Measurements from ENCODE around the gene CFAP300.

Gene CFAP300

DNA sequence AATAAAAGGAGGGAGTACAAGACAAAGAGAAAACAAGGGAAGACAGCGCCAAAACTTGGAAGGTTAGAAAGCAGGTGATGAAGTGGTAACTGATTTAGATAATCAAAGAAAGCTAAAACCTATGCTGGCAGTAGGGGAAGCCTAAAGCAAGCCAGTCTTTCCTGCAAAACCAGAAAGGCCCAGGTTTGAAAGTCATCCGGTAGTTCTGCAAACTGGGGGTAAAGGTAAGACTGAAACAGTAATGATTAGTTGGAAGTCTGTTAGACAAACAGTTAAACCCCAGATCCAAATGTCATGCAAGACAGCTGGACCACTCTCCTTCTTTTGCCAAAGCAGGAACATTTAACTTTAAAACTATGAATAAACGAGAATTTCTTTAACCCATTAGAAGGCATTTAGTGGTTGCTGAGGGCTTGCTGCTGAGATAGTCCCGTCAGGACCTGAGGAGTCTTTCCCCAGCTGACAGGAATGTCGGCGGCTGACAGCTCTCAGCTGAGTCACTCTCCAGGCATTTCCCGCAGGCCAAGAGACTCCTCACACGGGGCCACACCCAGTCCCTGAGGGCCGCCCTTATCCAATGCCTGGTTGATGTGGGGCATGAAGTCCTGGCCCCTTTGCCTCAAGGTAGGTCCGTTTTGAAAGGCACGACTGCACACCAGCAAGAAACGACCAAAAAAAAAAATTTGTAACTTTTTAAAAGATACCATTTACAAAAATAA, 36.3 kb upstream of the CFAP300 start:
- TF ChIP-seq, protein P1, sequence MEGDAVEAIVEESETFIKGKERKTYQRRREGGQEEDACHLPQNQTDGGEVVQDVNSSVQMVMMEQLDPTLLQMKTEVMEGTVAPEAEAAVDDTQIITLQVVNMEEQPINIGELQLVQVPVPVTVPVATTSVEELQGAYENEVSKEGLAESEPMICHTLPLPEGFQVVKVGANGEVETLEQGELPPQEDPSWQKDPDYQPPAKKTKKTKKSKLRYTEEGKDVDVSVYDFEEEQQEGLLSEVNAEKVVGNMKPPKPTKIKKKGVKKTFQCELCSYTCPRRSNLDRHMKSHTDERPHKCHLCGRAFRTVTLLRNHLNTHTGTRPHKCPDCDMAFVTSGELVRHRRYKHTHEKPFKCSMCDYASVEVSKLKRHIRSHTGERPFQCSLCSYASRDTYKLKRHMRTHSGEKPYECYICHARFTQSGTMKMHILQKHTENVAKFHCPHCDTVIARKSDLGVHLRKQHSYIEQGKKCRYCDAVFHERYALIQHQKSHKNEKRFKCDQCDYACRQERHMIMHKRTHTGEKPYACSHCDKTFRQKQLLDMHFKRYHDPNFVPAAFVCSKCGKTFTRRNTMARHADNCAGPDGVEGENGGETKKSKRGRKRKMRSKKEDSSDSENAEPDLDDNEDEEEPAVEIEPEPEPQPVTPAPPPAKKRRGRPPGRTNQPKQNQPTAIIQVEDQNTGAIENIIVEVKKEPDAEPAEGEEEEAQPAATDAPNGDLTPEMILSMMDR (IDR thresholded peaks at IDR 0.05; ENCODE audit: low read depth, low read length), result no peak

DNA sequence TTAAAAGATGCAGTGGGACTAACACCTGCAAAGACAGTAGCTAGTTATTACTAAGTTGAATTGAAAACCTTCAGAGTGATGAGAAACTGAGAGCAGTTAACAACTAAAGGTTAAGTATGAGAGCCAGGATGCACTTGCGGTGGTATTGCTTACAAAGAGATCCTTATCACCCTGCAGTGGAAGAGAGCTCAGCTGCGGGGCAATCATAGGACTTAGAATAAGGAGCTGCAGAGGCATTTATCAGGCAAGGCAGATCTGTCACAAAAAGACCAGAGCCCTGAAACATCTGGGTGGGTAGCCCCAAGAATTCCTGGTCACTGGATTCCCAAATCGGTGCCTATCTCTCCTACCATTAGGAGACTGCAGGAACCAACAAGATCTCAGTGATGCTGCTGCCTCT, 34.3 kb upstream of the CFAP300 start:
- in situ Hi-C loops (cut with HindIII; ENCODE audit: low sequenced_read_pairs), result no loop called here
- no peak for DNase-seq (ENCODE audit: low read depth, low spot score)
- no peak overlapping the region for H3K4me3 ChIP-seq (ENCODE audit: low read depth, low read length)
- TF ChIP-seq, protein P1 (IDR thresholded peaks at IDR 0.05; ENCODE audit: low read depth, low read length), result no peak

More for the DNA sequence above, 36.3 kb upstream of the CFAP300 start:
- in situ Hi-C loops (cut with HindIII; ENCODE audit: low sequenced_read_pairs), result no loop called here
- DNase-seq (ENCODE audit: low read depth, low spot score), result peak; percentile 82
- H3K4me3 ChIP-seq (ENCODE audit: low read depth, low read length), result no peak overlapping the region

DNA sequence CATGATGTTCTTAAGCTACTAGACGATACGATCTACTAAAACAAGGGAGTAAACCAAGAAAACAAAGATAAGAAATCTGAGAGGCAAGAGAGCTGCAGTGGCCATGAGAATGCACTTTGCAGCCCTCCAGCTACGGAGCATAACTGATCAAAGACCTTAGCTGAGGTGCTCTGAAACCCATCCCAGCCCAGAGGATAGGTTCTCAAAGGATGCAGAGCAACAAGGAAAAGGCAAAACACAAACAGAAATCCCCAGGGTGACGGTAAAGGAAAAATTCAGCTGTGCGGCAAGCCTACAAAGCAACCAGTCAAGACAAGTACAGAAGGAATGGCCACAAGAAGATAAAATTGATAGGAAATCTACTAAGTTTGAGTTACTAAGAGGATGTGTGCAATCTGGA, 32.5 kb upstream of the CFAP300 start:
- DNase-seq (ENCODE audit: low read depth, low spot score), result no peak
- TF ChIP-seq, protein P1 (IDR thresholded peaks at IDR 0.05; ENCODE audit: low read depth, low read length), result no peak
- in situ Hi-C loops (cut with HindIII; ENCODE audit: low sequenced_read_pairs), result no loop called here
- no peak overlapping the region for H3K4me3 ChIP-seq (ENCODE audit: low read depth, low read length)

DNA sequence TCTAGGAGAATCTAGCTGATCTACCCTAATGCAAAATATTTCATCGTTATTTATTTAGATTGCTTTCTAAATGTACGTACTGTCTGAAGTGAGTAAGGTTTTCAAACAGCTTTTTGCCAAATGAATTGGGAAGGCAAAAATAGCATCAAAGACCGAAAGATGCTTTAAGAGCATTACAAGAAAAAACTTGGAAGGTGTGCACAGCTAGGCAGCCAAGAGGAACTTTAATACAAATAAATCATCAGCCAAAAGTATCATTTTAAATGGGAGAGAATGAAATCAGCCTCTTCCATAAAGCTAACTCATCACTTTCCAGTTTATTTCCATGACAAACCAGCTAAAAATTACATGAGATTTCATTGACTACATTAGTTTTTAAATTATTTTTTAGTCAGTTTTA, 30.2 kb upstream of the CFAP300 start:
- DNase-seq (ENCODE audit: low read depth, low spot score), result no peak
- no peak overlapping the region for H3K4me3 ChIP-seq (ENCODE audit: low read depth, low read length)
- TF ChIP-seq, protein P1 (IDR thresholded peaks at IDR 0.05; ENCODE audit: low read depth, low read length), result no peak
- in situ Hi-C loops (cut with HindIII; ENCODE audit: low sequenced_read_pairs), result no loop called here

DNA sequence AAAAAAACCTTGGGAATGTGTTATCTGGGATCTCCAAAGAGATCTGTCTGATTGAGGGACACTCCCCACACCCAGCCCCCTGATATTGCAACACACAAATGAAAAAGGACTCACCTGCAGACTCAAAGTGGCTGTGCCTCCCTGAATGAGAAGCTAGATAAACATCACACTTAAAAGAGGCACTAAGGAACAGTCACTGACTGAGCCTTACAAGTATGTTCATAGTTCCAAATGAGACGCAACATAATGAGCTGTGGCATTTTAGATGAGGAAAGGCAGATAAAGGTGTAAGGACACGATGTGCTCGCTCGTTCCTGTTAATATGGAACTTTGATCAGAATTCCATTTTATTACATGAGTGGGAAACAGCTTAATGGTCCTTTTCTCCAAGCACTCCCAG, 21.0 kb upstream of the CFAP300 start:
- DNase-seq (ENCODE audit: low read depth, low spot score), result no peak
- in situ Hi-C loops (cut with HindIII; ENCODE audit: low sequenced_read_pairs), result no loop called here
- TF ChIP-seq, protein P1 (IDR thresholded peaks at IDR 0.05; ENCODE audit: low read depth, low read length), result no peak
- no peak overlapping the region for H3K4me3 ChIP-seq (ENCODE audit: low read depth, low read length)

DNA sequence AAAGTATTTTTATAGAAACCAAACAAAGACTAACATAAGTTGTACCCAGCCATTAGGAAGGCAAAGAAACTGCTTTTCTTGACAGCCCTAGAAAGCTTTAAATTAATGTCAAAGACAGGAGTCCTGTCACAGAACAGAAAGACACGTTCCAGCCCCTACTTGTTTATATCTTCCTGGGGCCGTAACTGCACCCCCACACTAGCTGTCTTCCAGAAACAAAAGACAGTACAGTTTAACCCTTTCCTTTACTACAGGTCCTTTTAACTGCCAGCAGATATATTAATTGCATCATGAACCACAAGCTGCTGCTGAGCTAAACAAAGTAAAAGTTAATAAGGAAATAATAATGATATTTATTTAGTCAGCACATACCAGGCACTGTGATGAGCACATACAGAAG, 20.3 kb upstream of the CFAP300 start:
- in situ Hi-C loops (cut with HindIII; ENCODE audit: low sequenced_read_pairs), result no loop called here
- no peak for DNase-seq (ENCODE audit: low read depth, low spot score)
- H3K4me3 ChIP-seq (ENCODE audit: low read depth, low read length), result no peak overlapping the region
- TF ChIP-seq, protein P1 (IDR thresholded peaks at IDR 0.05; ENCODE audit: low read depth, low read length), result no peak
